ENCODE results near the gene E2F1.

The E2F1 gene, protein sequence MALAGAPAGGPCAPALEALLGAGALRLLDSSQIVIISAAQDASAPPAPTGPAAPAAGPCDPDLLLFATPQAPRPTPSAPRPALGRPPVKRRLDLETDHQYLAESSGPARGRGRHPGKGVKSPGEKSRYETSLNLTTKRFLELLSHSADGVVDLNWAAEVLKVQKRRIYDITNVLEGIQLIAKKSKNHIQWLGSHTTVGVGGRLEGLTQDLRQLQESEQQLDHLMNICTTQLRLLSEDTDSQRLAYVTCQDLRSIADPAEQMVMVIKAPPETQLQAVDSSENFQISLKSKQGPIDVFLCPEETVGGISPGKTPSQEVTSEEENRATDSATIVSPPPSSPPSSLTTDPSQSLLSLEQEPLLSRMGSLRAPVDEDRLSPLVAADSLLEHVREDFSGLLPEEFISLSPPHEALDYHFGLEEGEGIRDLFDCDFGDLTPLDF

DNA sequence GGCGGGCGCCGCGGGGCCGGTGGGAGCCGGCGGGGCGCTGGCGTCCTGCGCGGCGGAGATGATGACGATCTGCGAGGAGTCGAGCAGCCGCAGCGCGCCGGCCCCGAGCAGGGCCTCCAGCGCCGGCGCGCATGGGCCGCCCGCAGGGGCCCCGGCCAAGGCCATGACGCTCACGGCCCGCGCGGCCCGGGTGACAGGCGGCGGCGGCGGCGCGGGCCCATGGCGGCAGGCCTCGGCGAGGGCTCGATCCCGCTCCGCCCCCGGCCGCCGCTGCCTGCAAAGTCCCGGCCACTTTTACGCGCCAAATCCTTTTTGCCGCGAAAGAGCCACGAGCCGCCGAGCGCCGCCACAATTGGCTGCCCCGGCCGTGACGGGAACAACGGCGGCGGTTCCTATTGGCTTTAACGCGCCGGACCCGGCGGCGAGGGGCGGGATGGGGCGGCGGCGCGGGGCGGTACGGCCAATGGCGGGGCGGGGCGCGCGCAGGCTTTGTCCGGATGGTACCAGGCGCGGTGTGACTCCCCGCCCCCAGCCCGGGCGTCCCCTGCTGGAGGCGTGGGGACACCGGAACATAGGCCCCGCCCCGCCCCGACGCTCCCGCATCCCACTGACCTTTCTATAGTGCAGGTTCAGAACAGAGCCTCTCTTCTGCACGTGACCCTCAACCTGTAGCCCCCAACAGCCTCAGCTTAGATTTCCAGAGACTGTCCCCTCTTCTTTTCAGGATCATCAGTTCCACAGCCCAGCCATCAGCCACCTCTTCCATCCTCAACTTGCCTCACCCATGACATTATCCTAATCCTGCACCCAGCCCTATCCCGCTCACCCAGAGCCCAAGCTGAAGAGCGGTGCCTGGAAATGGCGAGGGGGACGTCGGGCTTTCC is at the start of gene E2F1:
Gene E2F1 (minus strand): TSS at position 286 of the 884 bp plus-strand sequence. CDS start 121 bp downstream, at position 165.
- TF ChIP-seq, protein P1, sequence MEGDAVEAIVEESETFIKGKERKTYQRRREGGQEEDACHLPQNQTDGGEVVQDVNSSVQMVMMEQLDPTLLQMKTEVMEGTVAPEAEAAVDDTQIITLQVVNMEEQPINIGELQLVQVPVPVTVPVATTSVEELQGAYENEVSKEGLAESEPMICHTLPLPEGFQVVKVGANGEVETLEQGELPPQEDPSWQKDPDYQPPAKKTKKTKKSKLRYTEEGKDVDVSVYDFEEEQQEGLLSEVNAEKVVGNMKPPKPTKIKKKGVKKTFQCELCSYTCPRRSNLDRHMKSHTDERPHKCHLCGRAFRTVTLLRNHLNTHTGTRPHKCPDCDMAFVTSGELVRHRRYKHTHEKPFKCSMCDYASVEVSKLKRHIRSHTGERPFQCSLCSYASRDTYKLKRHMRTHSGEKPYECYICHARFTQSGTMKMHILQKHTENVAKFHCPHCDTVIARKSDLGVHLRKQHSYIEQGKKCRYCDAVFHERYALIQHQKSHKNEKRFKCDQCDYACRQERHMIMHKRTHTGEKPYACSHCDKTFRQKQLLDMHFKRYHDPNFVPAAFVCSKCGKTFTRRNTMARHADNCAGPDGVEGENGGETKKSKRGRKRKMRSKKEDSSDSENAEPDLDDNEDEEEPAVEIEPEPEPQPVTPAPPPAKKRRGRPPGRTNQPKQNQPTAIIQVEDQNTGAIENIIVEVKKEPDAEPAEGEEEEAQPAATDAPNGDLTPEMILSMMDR (IDR thresholded peaks at IDR 0.05; ENCODE audit: insufficient read depth, low read depth, low read length, missing control alignments), result peak; percentile 20
- H3K4me3 ChIP-seq (ENCODE audit: low read length), result peak within 1 kb of the TSS; percentile 39
- peak; percentile 95 for DNase-seq (ENCODE audit: low read depth)

GRCh38 chr20:33733654-33734576 is 47.7 kb upstream of the E2F1 start:
- TF ChIP-seq, protein P1 (IDR thresholded peaks at IDR 0.05; ENCODE audit: insufficient read depth, low read depth, low read length, missing control alignments), result no peak
- DNase-seq (ENCODE audit: low read depth), result peak; percentile 63
- no peak overlapping the region for H3K4me3 ChIP-seq (ENCODE audit: low read length)

DNA sequence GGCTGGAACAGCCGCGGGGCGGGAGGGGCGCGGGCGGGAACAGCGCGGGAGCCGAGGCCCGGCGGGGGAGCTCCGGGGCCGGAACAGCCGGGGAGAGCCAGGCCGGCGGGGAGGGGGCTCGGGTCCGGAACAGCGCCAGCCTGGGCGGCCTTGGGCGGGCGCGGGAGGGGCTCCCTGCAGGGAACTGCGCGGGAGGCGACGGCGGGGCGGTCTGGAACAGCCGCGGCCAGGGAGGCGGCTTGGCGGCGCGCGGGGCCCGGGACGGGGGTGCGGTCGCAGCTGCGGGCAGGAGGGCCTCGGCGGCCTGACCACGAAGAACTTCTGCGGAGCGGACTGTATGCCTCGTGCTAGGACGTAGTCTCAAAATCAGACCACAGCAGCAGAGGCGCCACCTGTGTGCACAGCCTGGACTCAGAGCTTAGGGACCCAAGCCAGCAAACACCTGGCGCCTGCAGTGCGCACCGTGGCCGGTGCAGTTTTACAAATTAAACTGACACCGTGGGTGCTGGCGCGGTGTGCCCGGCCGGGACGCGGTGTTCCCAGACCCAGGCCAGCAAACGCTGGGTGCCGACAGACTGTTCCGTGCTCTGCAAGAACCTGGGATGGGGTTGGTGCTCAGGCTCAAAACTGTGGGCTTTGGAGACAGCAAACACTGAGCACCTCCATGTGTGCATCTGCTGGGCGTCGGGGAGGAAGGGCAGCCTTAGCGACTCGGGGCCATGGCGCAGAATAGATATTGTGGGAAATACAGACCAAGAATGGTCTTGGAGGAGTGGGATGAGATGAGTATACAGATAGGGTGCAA is 46.2 kb upstream of the E2F1 start:
- H3K4me3 ChIP-seq (ENCODE audit: low read length), result peak overlapping the region; percentile 58
- peak; percentile 71 for DNase-seq (ENCODE audit: low read depth)
- TF ChIP-seq, protein P1 (IDR thresholded peaks at IDR 0.05; ENCODE audit: insufficient read depth, low read depth, low read length, missing control alignments), result peak; percentile 10

- DNase-seq (ENCODE audit: low read depth), result peak; percentile 81
- TF ChIP-seq, protein P1 (IDR thresholded peaks at IDR 0.05; ENCODE audit: insufficient read depth, low read depth, low read length, missing control alignments), result peak; percentile 61
- peak within 1 kb of the TSS; percentile 58 for H3K4me3 ChIP-seq (ENCODE audit: low read length)
Measured at GRCh38 chr20:33731693-33732165, 45.5 kb upstream of the E2F1 start, which contains the start of gene ZNF341. TSS of gene ZNF341 (plus strand) at chr20:33731996. CDS start at chr20:33732022, 26 bp downstream.

DNA sequence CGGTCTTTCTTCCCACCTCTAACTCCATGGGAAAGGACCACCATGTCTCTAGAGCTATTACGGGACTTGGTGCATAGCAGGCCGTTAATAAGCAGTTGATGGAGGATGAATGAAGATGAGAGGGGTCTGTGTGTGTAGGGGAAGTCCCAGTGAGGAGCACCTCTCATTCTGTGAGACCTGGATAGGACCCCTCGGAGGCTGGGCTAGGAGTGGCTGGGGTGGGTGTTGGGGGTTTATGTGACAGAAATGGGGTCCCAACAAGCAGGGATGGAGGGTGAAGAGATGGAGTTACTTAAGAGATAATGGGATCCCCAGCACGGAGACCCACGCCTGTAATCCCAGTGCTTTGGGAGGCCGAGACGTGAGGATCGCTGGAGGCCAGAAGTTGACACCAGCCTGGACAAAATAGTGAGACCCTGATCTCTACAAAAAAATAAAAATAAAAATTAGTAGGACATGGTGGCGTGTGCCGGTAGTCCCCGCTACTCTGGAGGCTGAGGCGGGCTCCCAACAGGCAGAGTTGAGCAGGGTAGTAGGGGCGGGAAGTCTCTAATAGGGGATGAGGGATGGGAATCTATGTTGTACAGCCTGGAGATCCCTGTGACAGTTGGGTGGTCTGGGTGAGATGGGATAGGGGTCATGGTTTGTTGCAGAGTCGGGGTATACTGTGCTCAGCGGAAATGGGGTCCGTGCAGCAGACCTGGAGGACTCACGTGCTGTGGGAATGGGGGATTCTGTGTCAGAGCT is 44.9 kb upstream of the E2F1 start:
- H3K4me3 ChIP-seq (ENCODE audit: low read length), result peak overlapping the region; percentile 57
- TF ChIP-seq, protein P1 (IDR thresholded peaks at IDR 0.05; ENCODE audit: insufficient read depth, low read depth, low read length, missing control alignments), result no peak
- DNase-seq (ENCODE audit: low read depth), result no peak
